CD4-positive, alpha-beta T cell treated with Interleukin-21 for 1 hour (primary cell): ENCODE results near the gene NOBOX.
"Not testable (repeated sequence)": the region's sequence is repeated elsewhere in the genome, so short reads cannot be mapped to it uniquely, and the experiment has no call there.

Experiments
- DNase-seq: peaks from one replicate; pipeline ENCODE4 v3.0.0-alpha.2; 2020

Gene NOBOX

DNA sequence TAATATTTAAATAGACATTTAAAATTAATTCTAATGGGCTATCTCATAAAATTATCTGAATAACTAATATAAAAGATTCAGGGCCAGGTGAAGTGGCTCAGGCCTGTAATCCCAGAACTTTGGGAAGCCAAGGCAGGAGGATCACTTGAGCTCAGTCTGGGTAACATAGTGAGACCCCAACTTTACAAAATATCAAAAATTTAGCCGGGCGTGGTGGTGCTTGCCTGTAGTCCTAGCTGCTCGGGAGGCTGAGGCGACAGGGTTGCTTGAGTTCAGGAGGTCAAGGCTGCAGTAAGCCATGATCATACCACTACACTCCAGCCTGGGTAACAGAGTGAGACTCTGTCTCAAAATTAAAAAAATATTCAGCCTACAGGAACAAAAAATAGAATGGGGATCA is 12.5 kb downstream of the NOBOX start:
- DNase-seq: no peak

- no peak for DNase-seq
Measured at GRCh38 chr7:144390481-144390880, 13.0 kb downstream of the NOBOX start.

DNA sequence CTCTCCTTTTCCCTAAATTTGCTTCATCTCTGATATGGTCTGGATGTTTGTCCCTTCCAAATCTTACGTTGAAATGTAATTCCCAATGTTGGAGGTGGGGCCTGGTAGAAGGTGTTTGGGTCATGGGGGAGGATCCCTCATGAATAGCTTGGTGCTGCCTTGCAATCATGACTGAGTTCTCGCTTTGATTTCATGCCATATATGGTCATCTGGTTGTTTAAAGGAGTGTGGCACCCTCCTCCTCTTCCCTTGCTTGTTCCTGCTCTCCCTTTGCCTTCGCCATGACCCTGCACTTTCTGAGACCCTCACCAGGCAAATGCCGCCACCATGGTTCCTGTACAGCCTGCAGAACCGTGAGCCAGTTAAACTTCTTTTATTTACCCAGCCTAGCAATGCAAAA is 14.5 kb downstream of the NOBOX start:
- DNase-seq: no peak

- DNase-seq: no peak
Measured at GRCh38 chr7:144386741-144387140, 16.8 kb downstream of the NOBOX start.

GRCh38 chr7:144384555-144385245 is 18.8 kb downstream of the NOBOX start:
- no peak for DNase-seq

- no peak for DNase-seq
Measured at GRCh38 chr7:144384071-144384470, 19.4 kb downstream of the NOBOX start.

GRCh38 chr7:144379776-144380384 is 23.6 kb downstream of the NOBOX start:
- no peak for DNase-seq

DNA sequence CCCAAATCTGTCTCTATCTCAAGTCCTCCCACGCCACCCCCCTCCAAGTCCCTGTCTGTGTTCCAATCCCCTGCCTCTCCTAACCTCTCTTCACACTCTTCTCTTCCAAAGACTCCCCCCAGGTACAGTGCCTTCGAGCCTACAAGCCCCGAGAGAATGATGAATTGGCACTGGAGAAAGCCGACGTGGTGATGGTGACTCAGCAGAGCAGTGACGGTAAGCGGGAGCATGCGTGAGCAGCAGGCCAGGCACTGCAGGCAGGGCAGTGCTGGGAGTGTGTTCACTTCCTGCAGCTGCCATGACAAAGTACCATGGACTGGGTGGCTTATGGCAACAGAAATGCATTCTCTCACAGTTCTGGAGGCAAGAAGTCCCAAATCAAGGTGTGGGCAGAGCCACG is 24.8 kb downstream of the NOBOX start:
- DNase-seq: no peak

GRCh38 chr7:144369221-144369620 is 34.3 kb downstream of the NOBOX start:
- not testable (repeated sequence) for DNase-seq

- DNase-seq: not testable (repeated sequence)
Measured at GRCh38 chr7:144367250-144367649, 36.2 kb downstream of the NOBOX start.

DNA sequence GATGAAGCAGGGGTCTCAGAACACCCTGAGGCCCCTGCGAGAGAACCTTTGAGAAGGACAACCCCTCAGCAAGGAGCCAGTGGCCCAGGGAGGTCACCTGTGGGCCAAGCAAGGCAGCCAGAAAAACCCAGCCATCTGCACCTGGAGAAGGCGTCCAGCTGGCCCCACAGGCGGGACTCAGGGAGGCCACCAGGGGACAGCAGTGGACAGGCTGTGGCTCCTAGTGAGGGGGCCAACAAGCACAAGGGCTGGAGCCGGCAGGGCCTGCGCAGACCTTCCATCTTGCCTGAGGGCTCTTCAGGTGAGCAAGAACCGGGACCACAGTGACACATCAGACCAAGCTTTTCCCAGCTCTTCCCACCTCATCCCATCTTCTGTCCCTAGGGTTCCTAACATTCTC is 38.0 kb downstream of the NOBOX start:
- not testable (repeated sequence) for DNase-seq

DNA sequence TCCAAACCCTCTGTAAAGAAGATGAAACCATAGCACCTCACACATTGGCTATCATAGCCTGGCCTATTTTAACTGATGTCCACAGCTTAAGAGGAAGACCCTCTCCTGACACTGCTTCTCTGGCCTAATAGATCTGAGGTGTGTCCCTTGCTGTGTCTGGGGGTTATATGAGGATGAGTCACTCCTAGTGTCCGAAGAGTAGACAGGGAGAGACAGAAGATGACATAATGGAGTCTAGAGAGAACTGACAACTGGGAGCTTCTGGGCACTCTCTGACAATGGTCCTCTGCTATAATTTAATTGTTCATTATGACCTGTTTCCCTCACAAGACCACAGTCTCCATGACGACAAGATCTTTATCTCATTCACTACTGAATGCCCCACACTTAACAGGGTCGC is 41.4 kb downstream of the NOBOX start:
- DNase-seq: not testable (repeated sequence)

DNA sequence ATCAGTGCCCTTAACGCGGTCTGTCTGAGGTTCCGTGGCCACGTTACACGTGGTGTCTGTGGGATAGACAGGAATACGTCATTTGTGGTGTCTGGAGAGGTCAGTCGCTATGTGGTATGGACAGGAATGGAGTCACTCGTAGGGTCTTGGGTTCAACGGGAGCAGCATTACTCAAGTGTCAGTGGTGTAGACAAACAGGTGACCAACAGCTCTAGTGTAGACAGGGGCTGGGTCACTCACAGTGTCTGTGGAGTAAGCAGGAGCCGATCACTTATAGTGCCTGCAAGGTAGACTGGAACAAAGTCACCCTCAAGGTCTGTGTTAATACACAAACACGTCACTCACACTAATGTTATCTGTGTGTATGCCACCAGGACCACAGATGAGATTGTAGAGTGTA is 46.6 kb downstream of the NOBOX start:
- not testable (repeated sequence) for DNase-seq

- not testable (repeated sequence) for DNase-seq
Measured at GRCh38 chr7:144356185-144356584, 47.3 kb downstream of the NOBOX start.

DNA sequence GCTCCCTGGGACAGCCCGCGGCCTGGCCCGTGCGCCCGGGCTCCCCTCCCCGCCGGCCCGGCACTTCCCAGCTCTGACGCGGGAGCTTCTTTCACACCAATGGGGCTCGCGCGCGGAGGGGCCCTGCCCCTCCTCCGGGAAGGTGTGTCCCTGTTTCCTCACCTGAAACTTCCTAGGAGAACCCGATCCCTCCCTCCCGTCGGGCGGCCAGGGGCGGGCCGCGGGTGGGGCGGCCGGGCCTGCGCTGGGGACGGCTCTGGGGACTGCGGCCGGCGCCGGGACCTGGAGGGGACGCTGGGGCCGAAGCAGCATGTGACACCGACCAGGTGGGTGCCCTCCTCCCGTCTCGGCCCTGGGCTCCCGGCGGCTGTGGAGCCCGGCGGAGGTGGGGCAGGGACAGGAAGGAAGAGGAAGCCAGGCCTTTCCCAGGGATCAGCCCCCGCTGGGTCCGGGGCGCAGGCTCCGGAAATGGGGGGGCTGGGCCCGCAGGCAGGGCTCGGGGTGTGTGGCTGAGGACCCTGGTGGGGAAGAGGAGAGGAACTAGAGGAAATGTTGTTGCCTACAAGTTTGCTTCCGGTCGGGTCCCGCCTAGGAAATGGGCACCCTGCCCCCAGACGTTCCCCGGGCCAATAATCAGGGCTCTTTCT is 48.2 kb downstream of the NOBOX start, which contains the start of gene ARHGEF5:
Gene ARHGEF5, plus strand, starts transcription at position 227 of the 647 bp plus-strand sequence. CDS start 7,268 bp downstream, outside the sequence.
- DNase-seq: not testable (repeated sequence)

DNA sequence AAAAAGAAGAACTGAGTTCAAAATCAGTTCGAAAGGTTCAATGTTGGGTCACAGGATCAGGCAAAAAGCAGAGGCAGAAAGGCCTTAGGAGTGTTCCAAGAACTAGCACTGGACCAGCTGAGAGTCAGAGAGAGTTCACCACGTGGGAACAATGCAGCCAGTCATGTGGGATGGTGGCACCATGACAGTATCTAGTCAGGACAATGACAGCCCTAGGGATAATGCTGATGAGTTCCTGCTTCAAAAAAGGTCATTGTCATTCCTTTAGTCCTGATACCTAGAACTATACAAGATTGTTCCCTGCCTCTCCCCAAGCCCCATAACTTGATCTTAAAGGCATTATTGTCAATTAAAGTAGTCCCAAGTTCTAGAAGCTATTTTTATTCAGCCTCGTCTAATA is 51.8 kb downstream of the NOBOX start:
- not testable (repeated sequence) for DNase-seq

GRCh38 chr7:144348625-144349024 is 54.9 kb downstream of the NOBOX start:
- DNase-seq: not testable (repeated sequence)
